ENCODE data around the gene SORCS2.

GRCh38 chr4:7190691-7191545 lies 1.4 kb upstream of the SORCS2 start:
- no peak for TF ChIP-seq CTCF (conservative IDR thresholded peaks at IDR 0.05; ENCODE audit: low read depth, low read length)
- no peak for TF ChIP-seq SMC3 (IDR thresholded peaks at IDR 0.05; ENCODE audit: low read depth, low read length)
- TF ChIP-seq POLR2A (IDR thresholded peaks at IDR 0.05; ENCODE audit: low read depth, low read length): no peak
- no peak for TF ChIP-seq MAZ (IDR thresholded peaks at IDR 0.05; ENCODE audit: borderline replicate concordance, low read depth, low read length)
- TF ChIP-seq MAFK (IDR thresholded peaks at IDR 0.05; ENCODE audit: low read depth, low read length): no peak
- TF ChIP-seq CEBPB (IDR thresholded peaks at IDR 0.05; ENCODE audit: low read depth, low read length): no peak
- no peak for TF ChIP-seq RAD21 (IDR thresholded peaks at IDR 0.05; ENCODE audit: low read length)
- TF ChIP-seq RCOR1 (IDR thresholded peaks at IDR 0.05; ENCODE audit: insufficient replicate concordance, low read length): no peak
- TF ChIP-seq ELK1 (IDR thresholded peaks at IDR 0.05; ENCODE audit: borderline replicate concordance, low read depth, low read length): no peak
- TF ChIP-seq USF2 (IDR thresholded peaks at IDR 0.05; ENCODE audit: low read depth, low read length): no peak
- TF ChIP-seq FOS (IDR thresholded peaks at IDR 0.05; ENCODE audit: low read depth, low read length): no peak
- no peak for TF ChIP-seq RFX5 (IDR thresholded peaks at IDR 0.05; ENCODE audit: low read depth, low read length)
- TF ChIP-seq MXI1 (IDR thresholded peaks at IDR 0.05; ENCODE audit: borderline replicate concordance, low read depth, low read length): no peak
- TF ChIP-seq NFE2L2 (IDR thresholded peaks at IDR 0.05; ENCODE audit: low read depth, low read length): no peak
